Central memory CD8-positive, alpha-beta T cell (primary cell): Measurements from ENCODE around the gene DPYD.

Experiments
- ATAC-seq: fragments of 150-1000 bp; cut with Tn5 transposase; replicated peaks from 2 replicates; pipeline ENCODE4 v1.10.0; 2022; ENCODE audit warnings: mild to moderate bottlenecking, moderate FRiP score, moderate number of reproducible peaks; ENCODE audit not compliant: poor library complexity, severe bottlenecking; ENCODE audit errors: extremely low read depth
- DNase-seq, 2 donors: peaks; one replicate each; pipeline ENCODE4 v3.0.0; 2021; ENCODE audit warnings: low spot score in 2 of 2
- H3K27ac Mint-ChIP-seq: one replicate; pipeline ENCODE4 v1.8.0; 2022; ENCODE audit warnings: low read depth, mild to moderate bottlenecking, moderate library complexity, mixed read lengths
- H3K27me3 Mint-ChIP-seq: one replicate; pipeline ENCODE4 v1.8.0; 2022; ENCODE audit warnings: mixed read lengths
- H3K36me3 Mint-ChIP-seq: one replicate; pipeline ENCODE4 v1.8.0; 2022; ENCODE audit warnings: mild to moderate bottlenecking, moderate library complexity, mixed read lengths; ENCODE audit not compliant: insufficient read depth
- H3K4me1 Mint-ChIP-seq: one replicate; pipeline ENCODE4 v1.8.0; 2022; ENCODE audit warnings: mixed read lengths
- H3K4me3 Mint-ChIP-seq: one replicate; pipeline ENCODE4 v1.8.0; 2022; ENCODE audit warnings: mild to moderate bottlenecking, moderate library complexity, mixed read lengths
- H3K9me3 Mint-ChIP-seq: one replicate; pipeline ENCODE4 v1.8.0; 2022; ENCODE audit warnings: mixed read lengths

DPYD gene

GRCh38 chr1:97506368-97506767 lies 414.5 kb downstream of the DPYD start:
- Mint-ChIP-seq H3K4me1 (no peaks in the 10 kb centered on the region), H3K27ac (no peak overlapping the region), H3K9me3 (no peaks in the 10 kb centered on the region), H3K4me3 (no peak overlapping the region), H3K36me3 (peaks cover 3% of the 10 kb centered on the region), H3K27me3 (no peaks in the 10 kb centered on the region)
- no peak for ATAC-seq
- no peak for DNase-seq

GRCh38 chr1:97505816-97506215 lies 415.0 kb downstream of the DPYD start:
- H3K27me3 Mint-ChIP-seq: no peaks in the 10 kb centered on the region
- H3K4me3 Mint-ChIP-seq: no peak overlapping the region
- H3K27ac Mint-ChIP-seq: no peak overlapping the region
- no peak for ATAC-seq
- H3K9me3 Mint-ChIP-seq: no peaks in the 10 kb centered on the region
- H3K4me1 Mint-ChIP-seq: no peaks in the 10 kb centered on the region
- no peak for DNase-seq
- peaks cover 3% of the 10 kb centered on the region for H3K36me3 Mint-ChIP-seq

GRCh38 chr1:97505289-97505688 lies 415.5 kb downstream of the DPYD start:
- peaks cover 3% of the 10 kb centered on the region for H3K36me3 Mint-ChIP-seq

GRCh38 chr1:97502360-97502759 lies 418.5 kb downstream of the DPYD start:
- DNase-seq: no peak
- Mint-ChIP-seq H3K9me3 (no peaks in the 10 kb centered on the region), H3K27ac (no peak overlapping the region), H3K4me3 (no peak overlapping the region), H3K27me3 (no peaks in the 10 kb centered on the region), H3K4me1 (no peaks in the 10 kb centered on the region), H3K36me3 (peaks cover 1% of the 10 kb centered on the region)
- ATAC-seq: no peak

More at GRCh38 chr1:97505289-97505688, 415.5 kb downstream of the DPYD start:
- Mint-ChIP-seq H3K9me3 (no peaks in the 10 kb centered on the region), H3K4me3 (no peak overlapping the region), H3K27ac (no peak overlapping the region), H3K4me1 (no peaks in the 10 kb centered on the region), H3K27me3 (no peaks in the 10 kb centered on the region)
- DNase-seq (no peak), ATAC-seq (no peak)

- ATAC-seq: no peak
- no peaks in the 10 kb centered on the region for H3K27me3 Mint-ChIP-seq
Measured at GRCh38 chr1:97501628-97502027, 419.2 kb downstream of the DPYD start.

GRCh38 chr1:97500760-97501159 lies 420.1 kb downstream of the DPYD start:
- ATAC-seq (no peak), DNase-seq (no peak)
- Mint-ChIP-seq H3K36me3 (peaks cover 1% of the 10 kb centered on the region), H3K27me3 (no peaks in the 10 kb centered on the region), H3K4me3 (no peak overlapping the region), H3K4me1 (no peaks in the 10 kb centered on the region), H3K9me3 (no peaks in the 10 kb centered on the region), H3K27ac (no peak overlapping the region)

More at GRCh38 chr1:97501628-97502027, 419.2 kb downstream of the DPYD start:
- Mint-ChIP-seq H3K4me1 (no peaks in the 10 kb centered on the region), H3K9me3 (no peaks in the 10 kb centered on the region), H3K36me3 (peaks cover 1% of the 10 kb centered on the region), H3K27ac (no peak overlapping the region), H3K4me3 (no peak overlapping the region)
- no peak for DNase-seq

- peaks cover 1% of the 10 kb centered on the region for H3K36me3 Mint-ChIP-seq
- H3K4me3 Mint-ChIP-seq: no peak overlapping the region
- DNase-seq (no peak), ATAC-seq (no peak)
- no peaks in the 10 kb centered on the region for H3K4me1 Mint-ChIP-seq
- H3K9me3 Mint-ChIP-seq: no peaks in the 10 kb centered on the region
- no peaks in the 10 kb centered on the region for H3K27me3 Mint-ChIP-seq
- H3K27ac Mint-ChIP-seq: no peak overlapping the region
Measured at GRCh38 chr1:97499667-97500066, 421.2 kb downstream of the DPYD start.

GRCh38 chr1:97489834-97490233 lies 431.0 kb downstream of the DPYD start:
- H3K9me3 Mint-ChIP-seq: no peaks in the 10 kb centered on the region
- H3K4me1 Mint-ChIP-seq: no peaks in the 10 kb centered on the region
- no peaks in the 10 kb centered on the region for H3K27me3 Mint-ChIP-seq
- no peak for DNase-seq
- no peak for ATAC-seq
- H3K27ac Mint-ChIP-seq: no peak overlapping the region
- peaks cover 2% of the 10 kb centered on the region for H3K36me3 Mint-ChIP-seq
- no peak overlapping the region for H3K4me3 Mint-ChIP-seq

GRCh38 chr1:97488530-97488929 lies 432.3 kb downstream of the DPYD start:
- H3K36me3 Mint-ChIP-seq: peaks cover 3% of the 10 kb centered on the region
- H3K4me3 Mint-ChIP-seq: no peak overlapping the region
- H3K9me3 Mint-ChIP-seq: no peaks in the 10 kb centered on the region
- H3K27ac Mint-ChIP-seq: no peak overlapping the region
- ATAC-seq: no peak
- DNase-seq: no peak
- no peaks in the 10 kb centered on the region for H3K27me3 Mint-ChIP-seq
- no peaks in the 10 kb centered on the region for H3K4me1 Mint-ChIP-seq

GRCh38 chr1:97482022-97482421 lies 438.8 kb downstream of the DPYD start:
- peaks cover 6% of the 10 kb centered on the region for H3K36me3 Mint-ChIP-seq
- no peaks in the 10 kb centered on the region for H3K4me1 Mint-ChIP-seq
- H3K9me3 Mint-ChIP-seq: no peaks in the 10 kb centered on the region
- no peak for DNase-seq
- H3K27me3 Mint-ChIP-seq: no peaks in the 10 kb centered on the region
- H3K27ac Mint-ChIP-seq: no peak overlapping the region
- no peak for ATAC-seq
- no peak overlapping the region for H3K4me3 Mint-ChIP-seq

GRCh38 chr1:97467445-97467844 lies 453.4 kb downstream of the DPYD start:
- Mint-ChIP-seq H3K9me3 (peaks cover 7% of the 10 kb centered on the region), H3K4me1 (no peaks in the 10 kb centered on the region), H3K27me3 (no peaks in the 10 kb centered on the region), H3K27ac (no peak overlapping the region), H3K36me3 (peaks cover 3% of the 10 kb centered on the region), H3K4me3 (no peak overlapping the region)
- DNase-seq: no peak
- ATAC-seq: no peak

GRCh38 chr1:97464305-97464704 lies 456.5 kb downstream of the DPYD start:
- Mint-ChIP-seq H3K4me3 (no peak overlapping the region), H3K4me1 (no peaks in the 10 kb centered on the region), H3K9me3 (peaks cover 7% of the 10 kb centered on the region), H3K36me3 (peaks cover 2% of the 10 kb centered on the region), H3K27ac (no peak overlapping the region), H3K27me3 (no peaks in the 10 kb centered on the region)
- DNase-seq: no peak
- no peak for ATAC-seq

GRCh38 chr1:97461782-97462181 lies 459.1 kb downstream of the DPYD start:
- no peak for ATAC-seq
- Mint-ChIP-seq H3K9me3 (peaks cover 7% of the 10 kb centered on the region), H3K36me3 (peaks cover 2% of the 10 kb centered on the region), H3K27me3 (no peaks in the 10 kb centered on the region), H3K27ac (no peak overlapping the region), H3K4me1 (no peaks in the 10 kb centered on the region), H3K4me3 (no peak overlapping the region)
- DNase-seq: no peak
